GM12878 (cell line): ENCODE measurements around the gene VGLL4. TPM values are rescaled to one million over a fixed set of nuclear protein-coding genes. Genes with fewer than 3 reads are reported as not detected.

ENCODE experiments used
- ATAC-seq: fragments of 200-7000 bp; cut with Tn5 transposase; 3 replicates; pipeline ENCODE4 v1.9.1; 2020; ENCODE audit warnings: mild to moderate bottlenecking, moderate library complexity
- BruUV-seq: library from RNA; stranded (reverse); fragments of 400-500 nt; replicated peaks from 2 replicates; lab custom pipeline; 2021; lab: Mats Ljungman, UMichigan
- CTCF ChIA-PET: fragments of 300-600 bp; sonication (Branson Sonifier 250); formaldehyde crosslinking; extraction: SDS; loops from one replicate; lab custom pipeline; 2021; ENCODE audit warnings: inconsistent platforms; lab: Yijun Ruan, JAX
- POLR2A ChIA-PET: fragments of 350-600 bp; formaldehyde crosslinking; extraction: SDS; loops from one replicate; lab custom pipeline; 2021; ENCODE audit warnings: inconsistent platforms; lab: Charles Lee
- RAD21 ChIA-PET: fragments of 300-600 bp; sonication (Branson Sonifier 250); formaldehyde crosslinking; loops from one replicate; lab custom pipeline; 2023; ENCODE audit warnings: antibody characterized with exemption; ENCODE audit not compliant: unreplicated experiment; lab: Charles Lee
- SMC1A ChIA-PET: fragments of 300-600 bp; sonication (Branson Sonifier 250); formaldehyde crosslinking; loops from one replicate; lab custom pipeline; 2023; ENCODE audit not compliant: unreplicated experiment, uncharacterized antibody; lab: Charles Lee
- DNase-seq: peaks from one replicate; pipeline ENCODE4 v3.0.0-alpha.2; 2011; ENCODE audit warnings: low read depth, low spot score
- FAIRE-seq: peaks from 3 replicates; lab custom pipeline; 2011; peaks lifted over from hg19 to GRCh38; lab: Jason Lieb, UNC
- H2AFZ ChIP-seq: 2 replicates; pipeline ENCODE4 v1.6.0; 2011; ENCODE audit warnings: low read depth, low read length, control low read depth; ENCODE audit not compliant: control insufficient read depth
- H3K27ac ChIP-seq: 2 replicates; pipeline ENCODE4 v1.5.1; 2011; ENCODE audit warnings: control low read depth; ENCODE audit not compliant: control insufficient read depth, insufficient read depth
- H3K27me3 ChIP-seq, 2 experiments: replicated peaks in 1 of 2; 2 replicates each; pipeline versions ENCODE4 v1.6.0 to v1.6.1; 2011; ENCODE audit warnings: low read length in 1 of 2; ENCODE audit not compliant: control insufficient read depth in 2 of 2, insufficient read depth in 2 of 2
- H3K36me3 ChIP-seq, 2 experiments: 2 replicates each; pipeline ENCODE4 v1.5.1; 2011; ENCODE audit warnings: low read length in 1 of 2; ENCODE audit not compliant: control insufficient read depth in 2 of 2, insufficient read depth in 2 of 2
- H3K4me1 ChIP-seq: 2 replicates; pipeline ENCODE4 v1.6.1; 2011; ENCODE audit warnings: mild to moderate bottlenecking, low read length, moderate library complexity, mixed read lengths; ENCODE audit not compliant: control insufficient read depth, insufficient read depth
- H3K4me2 ChIP-seq: 2 replicates; pipeline ENCODE4 v1.6.0; 2011; ENCODE audit warnings: control low read depth; ENCODE audit not compliant: control insufficient read depth, insufficient read depth
- H3K4me3 ChIP-seq: fragments of 200-600 bp; sonication (generic); 2 replicates; pipeline ENCODE4 v1.5.1; 2016
- H3K79me2 ChIP-seq: 2 replicates; pipeline ENCODE4 v1.6.0; 2011; ENCODE audit warnings: low read length; ENCODE audit not compliant: control insufficient read depth, insufficient read depth
- H3K9ac ChIP-seq: 2 replicates; pipeline ENCODE4 v1.8.0; 2011; ENCODE audit warnings: low read length, control low read depth, mixed read lengths; ENCODE audit not compliant: control insufficient read depth, insufficient read depth
- H3K9me3 ChIP-seq: replicated peaks from 3 replicates; pipeline ENCODE4 v1.5.1; 2011; ENCODE audit warnings: mild to moderate bottlenecking, low read length; ENCODE audit not compliant: control insufficient read depth, insufficient read depth
- H4K20me1 ChIP-seq: 2 replicates; pipeline ENCODE4 v1.6.0; 2011; ENCODE audit not compliant: control insufficient read depth, insufficient read depth
- BCL11A ChIP-seq: IDR thresholded peaks from 2 replicates; pipeline ENCODE4 v1.6.1; 2011; ENCODE audit warnings: low read depth, low read length
- ETV6 ChIP-seq, 2 experiments: fragments of 450-650 bp in 1 of 2; IDR thresholded peaks in 1 of 2; conservative IDR thresholded peaks in 1 of 2; 2 replicates each; pipeline ENCODE4 v1.6.1; 2014; ENCODE audit warnings: antibody characterized with exemption in 1 of 2, borderline replicate concordance in 1 of 2, low read depth in 1 of 2, mild to moderate bottlenecking in 1 of 2, moderate library complexity in 1 of 2
- HCFC1 ChIP-seq: fragments of 150-350 bp; IDR thresholded peaks from 2 replicates; pipeline ENCODE4 v1.6.1; 2014; ENCODE audit warnings: low read length
- MYB ChIP-seq: fragments of 150-350 bp; IDR thresholded peaks from 2 replicates; pipeline ENCODE4 v1.6.1; 2014; ENCODE audit warnings: mild to moderate bottlenecking, low read depth, low read length, borderline replicate concordance
- RFX5 ChIP-seq: IDR thresholded peaks from 2 replicates; pipeline ENCODE4 v1.6.1; 2011; ENCODE audit warnings: low read depth, low read length, improper control_type of control experiment
- WRNIP1 ChIP-seq: IDR thresholded peaks from 2 replicates; pipeline ENCODE4 v1.6.1; 2011; ENCODE audit warnings: low read depth, low read length, improper control_type of control experiment, borderline replicate concordance
- ZBTB40 ChIP-seq: fragments of 450-650 bp; IDR thresholded peaks from 2 replicates; pipeline ENCODE4 v1.6.1; 2016; ENCODE audit warnings: mild to moderate bottlenecking, moderate library complexity, borderline replicate concordance
- WGBS: methylation state at CpG from one replicate; pipeline ENCODE4 v1.1.6; 2016; ENCODE audit warnings: low lambda C conversion rate; ENCODE audit not compliant: insufficient replicate concordance, insufficient coverage; ENCODE audit errors: missing lambda C conversion rate; 5-methylcytosine and 5-hydroxymethylcytosine counted together
- in situ Hi-C: fragments of 300-500 bp; cut with MboI; formaldehyde crosslinking; loops from 9 replicates; pipeline ENCODE4 v1.14.3; 2018; ENCODE audit warnings: mixed read lengths
- intact Hi-C: fragments of 100-400 bp; cut with micrococcal nuclease; formaldehyde crosslinking; loops from one replicate; pipeline ENCODE4 v1.14.2; 2022; ENCODE audit not compliant: unreplicated experiment
- polyA plus RNA-seq, 11 experiments: library from polyadenylated mRNA; depleted of rRNA in 4 of 11; unstranded in 6 of 11; stranded (reverse) in 5 of 11; fragments of >200 nt; fragmentation: Nextera tagmentation in 4 of 11; fragmentation: Illumina TruSeq in 1 of 11; extraction: Ambion mirVana in 4 of 11; extraction: Trizol in 1 of 11; gene quantifications; 1 replicate in 1 of 11; 2 replicates in 10 of 11; pipeline versions ENCODE4 v1.2.1 to v1.2.3, GENCODE V29; 2011 to 2016; ENCODE audit warnings: inconsistent platforms in 2 of 11, missing spikeins in 2 of 11, low read depth in 1 of 11
- total RNA-seq, 4 experiments: library from RNA; depleted of rRNA in 3 of 4; stranded (reverse); fragments of >200 nt in 3 of 4; fragmentation: Illumina TruSeq in 1 of 4; extraction: Trizol in 1 of 4; gene quantifications; 2 replicates each; pipeline versions ENCODE4 v1.2.1 to v1.2.3, GENCODE V29; 2013 to 2021
- TF ChIP-seq, protein P1 (sequence below): fragments of 450-650 bp; formaldehyde crosslinking; IDR thresholded peaks from 2 replicates; pipeline ENCODE4 v1.4.0; 2022; ENCODE audit warnings: mild to moderate bottlenecking, moderate library complexity

Gene VGLL4
- total and polyA plus RNA-seq, 10 of the 15 experiments (the other 5 are each of a cell fraction or from before 2014, with no cell fraction given): 0.44 to 38.1 (median 16.1) TPM

GRCh38 chr3:11509173-11510000 lies 134.3 kb downstream of the VGLL4 start:
- CTCF ChIA-PET: no interaction called here
- FAIRE-seq: no peak

More at GRCh38 chr3:11509173-11510000, 134.3 kb downstream of the VGLL4 start:
- no peaks in the 10 kb centered on the region for H3K36me3 ChIP-seq
- no peak overlapping the region for H3K9ac ChIP-seq
- ChIA-PET RAD21 (no interaction called here), POLR2A (interaction anchor here (0.6 kb wide), 1 partner anchor 212 kb away, joined by 4 read pairs; no protein-coding TSS in a partner anchor), SMC1A (interaction anchor here (0.8 kb wide), 1 partner anchor 165 kb away, joined by 3 read pairs; no protein-coding TSS in a partner anchor)
- H3K27ac ChIP-seq: no peak overlapping the region
- in situ Hi-C loops: no loop called here
- no peak for DNase-seq
- no peaks in the 10 kb centered on the region for H3K79me2 ChIP-seq
- H2AFZ ChIP-seq: no peak overlapping the region
- H3K4me1 ChIP-seq: no peaks in the 10 kb centered on the region
- TF ChIP-seq RFX5: no peak
- TF ChIP-seq, protein P1, sequence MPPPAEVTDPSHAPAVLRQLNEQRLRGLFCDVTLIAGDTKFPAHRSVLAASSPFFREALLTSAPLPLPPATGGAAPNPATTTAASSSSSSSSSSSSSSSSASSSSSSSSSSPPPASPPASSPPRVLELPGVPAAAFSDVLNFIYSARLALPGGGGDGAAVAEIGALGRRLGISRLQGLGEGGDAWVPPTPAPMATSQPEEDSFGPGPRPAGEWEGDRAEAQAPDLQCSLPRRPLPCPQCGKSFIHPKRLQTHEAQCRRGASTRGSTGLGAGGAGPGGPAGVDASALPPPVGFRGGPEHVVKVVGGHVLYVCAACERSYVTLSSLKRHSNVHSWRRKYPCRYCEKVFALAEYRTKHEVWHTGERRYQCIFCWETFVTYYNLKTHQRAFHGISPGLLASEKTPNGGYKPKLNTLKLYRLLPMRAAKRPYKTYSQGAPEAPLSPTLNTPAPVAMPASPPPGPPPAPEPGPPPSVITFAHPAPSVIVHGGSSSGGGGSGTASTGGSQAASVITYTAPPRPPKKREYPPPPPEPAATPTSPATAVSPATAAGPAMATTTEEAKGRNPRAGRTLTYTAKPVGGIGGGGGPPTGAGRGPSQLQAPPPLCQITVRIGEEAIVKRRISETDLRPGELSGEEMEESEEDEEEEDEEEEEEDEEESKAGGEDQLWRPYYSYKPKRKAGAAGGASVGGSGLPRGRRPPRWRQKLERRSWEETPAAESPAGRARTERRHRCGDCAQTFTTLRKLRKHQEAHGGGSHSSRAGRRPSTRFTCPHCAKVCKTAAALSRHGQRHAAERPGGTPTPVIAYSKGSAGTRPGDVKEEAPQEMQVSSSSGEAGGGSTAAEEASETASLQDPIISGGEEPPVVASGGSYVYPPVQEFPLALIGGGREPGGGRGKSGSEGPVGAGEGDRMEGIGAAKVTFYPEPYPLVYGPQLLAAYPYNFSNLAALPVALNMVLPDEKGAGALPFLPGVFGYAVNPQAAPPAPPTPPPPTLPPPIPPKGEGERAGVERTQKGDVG (CRISPR knock-in tag): no peak
- TF ChIP-seq ETV6 (conservative IDR thresholded peaks at IDR 0.05 in 1 of 2, IDR thresholded peaks at IDR 0.05 in 1 of 2; ENCODE audit: borderline replicate concordance in 1 of 2, low read depth in 1 of 2): no peak
- no peak for TF ChIP-seq MYB
- no peak for TF ChIP-seq HCFC1
- TF ChIP-seq WRNIP1: no peak
- no peak for TF ChIP-seq BCL11A
- no peak for TF ChIP-seq ZBTB40
- ATAC-seq: no peak
- no peaks in the 10 kb centered on the region for H4K20me1 ChIP-seq
- intact Hi-C loops: no loop called here
- no peak overlapping the region for H3K4me2 ChIP-seq
- H3K27me3 ChIP-seq: no peaks in the 10 kb centered on the region
- no peak overlapping the region for H3K4me3 ChIP-seq
- BruUV-seq: no TSS peak
- WGBS: 93% methylated on average over 9 of the region's 9 CpGs
- no peaks in the 10 kb centered on the region for H3K9me3 ChIP-seq
